ENCODE results near the gene TMEM87A.
"Not testable (repeated sequence)": the region's sequence is repeated elsewhere in the genome, so short reads cannot be mapped to it uniquely, and the experiment has no call there.

TMEM87A gene

DNA sequence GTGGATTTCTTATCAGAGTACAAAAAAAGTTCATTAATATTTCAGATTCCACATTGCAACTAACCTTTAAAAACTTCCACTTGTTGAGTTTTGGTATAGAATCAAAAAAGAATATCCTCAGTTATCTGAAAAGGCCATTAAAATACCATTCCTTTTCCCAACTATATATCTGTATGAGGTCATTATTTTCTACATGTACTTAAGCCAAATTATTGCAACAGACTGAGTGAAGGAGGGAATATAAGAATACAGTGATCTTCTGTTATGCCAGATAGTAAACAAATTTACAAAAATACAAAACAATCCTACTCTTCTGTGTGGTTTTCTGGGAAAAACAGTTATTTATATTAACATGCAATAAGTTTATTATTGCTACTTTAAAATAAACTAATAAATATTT, 5.9 kb downstream of the TMEM87A start:
- DNase-seq = no peak

GRCh38 chr15:42264795-42265194, 8.4 kb downstream of the TMEM87A start:
- DNase-seq = no peak

DNA sequence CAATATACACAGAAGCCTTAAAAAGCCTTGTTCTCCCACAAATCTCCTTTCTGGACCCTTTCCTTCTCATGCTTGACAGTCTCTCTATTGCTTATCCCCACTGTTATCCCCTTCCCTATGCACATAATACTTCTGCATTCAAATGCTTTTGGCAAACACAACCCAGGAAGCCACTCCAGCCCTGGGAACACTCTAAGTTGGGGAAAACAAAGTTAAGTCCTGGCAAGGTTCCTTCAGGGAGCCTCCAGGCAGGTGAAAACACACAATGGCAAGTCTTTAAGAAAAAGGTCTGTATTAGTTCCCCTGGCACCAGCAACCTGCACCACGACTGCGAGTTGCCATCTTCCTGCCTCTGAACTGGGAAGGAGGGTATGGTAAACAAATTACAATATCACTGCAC, 19.9 kb downstream of the TMEM87A start:
- no peak for DNase-seq

GRCh38 chr15:42240823-42241222, 32.4 kb downstream of the TMEM87A start:
- no peak for DNase-seq

GRCh38 chr15:42239528-42240182, 33.6 kb downstream of the TMEM87A start:
- DNase-seq = no peak

DNA sequence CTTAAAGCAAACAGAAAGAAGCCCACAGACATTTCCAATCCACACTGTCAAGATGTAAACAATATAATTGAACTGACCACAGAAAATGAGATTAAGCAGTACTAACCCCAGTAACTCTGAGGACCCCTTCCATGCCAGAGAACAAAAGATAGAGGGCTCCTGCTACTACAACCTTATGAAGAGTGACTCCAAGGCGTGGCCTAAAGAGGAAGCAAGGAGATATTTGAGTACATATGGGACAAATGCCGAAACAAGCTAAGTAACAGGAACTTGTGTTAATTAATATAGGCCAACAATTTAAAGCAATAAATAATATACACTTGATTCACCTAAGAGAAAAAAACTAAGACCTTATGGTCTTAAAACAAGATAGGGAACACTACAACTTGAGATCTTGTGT, 40.1 kb downstream of the TMEM87A start:
- no peak for DNase-seq

DNA sequence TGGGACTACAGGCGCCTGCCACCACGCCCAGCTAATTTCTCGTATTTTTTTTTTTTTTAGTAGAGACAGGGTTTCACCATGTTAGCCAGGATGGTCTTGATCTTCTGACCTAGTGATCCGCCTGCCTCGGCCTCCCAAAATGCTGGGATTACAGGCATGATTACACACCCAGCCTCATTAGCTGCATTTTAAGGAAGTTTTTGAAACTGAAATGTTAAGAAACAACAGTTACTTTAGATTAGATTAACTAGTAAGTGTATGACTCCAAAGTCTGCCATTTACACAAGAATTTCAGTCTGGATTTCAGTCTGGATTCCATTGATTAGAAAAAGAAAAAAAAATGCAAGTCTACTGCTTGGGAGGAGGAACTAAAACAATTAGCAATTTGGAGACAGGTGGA, 40.6 kb downstream of the TMEM87A start:
- no peak for DNase-seq

DNA sequence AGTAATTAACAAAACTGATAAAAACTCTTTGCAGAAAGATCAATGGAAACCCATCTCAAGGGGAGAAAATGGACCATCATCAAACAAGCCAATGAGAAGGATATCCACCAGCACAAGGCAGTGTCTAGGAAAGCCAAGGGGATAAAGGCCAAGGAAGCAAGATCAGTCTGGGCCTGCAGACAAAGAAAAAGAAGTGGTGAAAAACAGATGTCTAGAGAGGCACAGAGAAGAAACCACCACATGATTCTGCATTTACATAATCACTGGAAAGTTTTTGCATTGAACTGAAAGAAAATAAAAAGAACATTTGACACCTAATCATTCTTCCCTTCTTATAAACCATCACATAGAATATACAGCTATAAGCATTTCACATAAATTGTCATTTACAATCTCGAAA, 42.1 kb downstream of the TMEM87A start:
- no peak for DNase-seq

- not testable (repeated sequence) for DNase-seq
These were observed 44.3 kb downstream of the TMEM87A start for GRCh38 chr15:42228981-42229380.

- no peak for DNase-seq
These were observed 45.2 kb downstream of the TMEM87A start for GRCh38 chr15:42228036-42228435.

GRCh38 chr15:42226648-42227047, 46.6 kb downstream of the TMEM87A start:
- DNase-seq = no peak

GRCh38 chr15:42220216-42220615, 53.0 kb downstream of the TMEM87A start:
- no peak for DNase-seq

GRCh38 chr15:42218953-42219592, 54.2 kb downstream of the TMEM87A start:
- no peak for DNase-seq

- no peak for DNase-seq
These were observed 55.7 kb downstream of the TMEM87A start for GRCh38 chr15:42217568-42217967.

GRCh38 chr15:42215913-42216829, 57.1 kb downstream of the TMEM87A start:
- DNase-seq = no peak

- DNase-seq = no peak
These were observed 58.6 kb downstream of the TMEM87A start for GRCh38 chr15:42214600-42214999.

DNA sequence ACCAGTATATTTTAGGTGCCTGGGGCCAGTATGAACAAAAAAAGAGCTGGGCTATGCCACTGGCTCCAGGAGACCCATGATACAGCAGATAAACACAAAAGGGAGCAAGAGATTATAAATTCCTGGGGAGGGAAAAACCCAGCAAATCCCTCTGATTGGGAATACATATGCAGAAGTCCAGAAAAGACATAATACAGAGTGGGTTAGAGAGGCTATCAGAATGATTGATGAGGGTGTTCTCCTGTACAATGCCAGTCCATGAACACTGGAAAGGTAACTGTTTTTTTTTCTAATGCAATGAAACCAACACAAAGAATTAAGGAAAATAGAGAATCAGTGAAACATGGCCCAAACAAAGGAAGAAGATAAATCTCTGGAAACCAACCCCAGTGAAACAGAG, 59.7 kb downstream of the TMEM87A start:
- no peak for DNase-seq

DNA sequence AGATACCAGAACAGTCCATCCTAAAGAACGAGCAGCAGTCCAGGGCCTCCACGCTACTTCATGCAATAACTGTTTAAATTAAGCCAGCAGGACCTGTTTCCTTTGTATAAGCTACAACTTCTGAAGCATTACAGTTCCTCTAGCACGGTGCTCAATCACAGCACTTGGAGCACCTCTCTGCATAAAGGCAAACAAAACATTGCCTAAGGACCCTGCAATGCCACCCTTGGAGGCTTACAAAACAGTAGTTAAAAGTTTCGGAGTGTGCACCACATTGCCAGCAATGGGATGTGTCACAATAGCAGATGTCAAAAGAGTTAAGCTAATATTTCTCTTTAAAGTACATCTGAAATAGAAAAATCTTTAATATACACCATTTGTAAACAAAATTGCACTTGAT, 62.5 kb downstream of the TMEM87A start:
- DNase-seq = no peak

DNA sequence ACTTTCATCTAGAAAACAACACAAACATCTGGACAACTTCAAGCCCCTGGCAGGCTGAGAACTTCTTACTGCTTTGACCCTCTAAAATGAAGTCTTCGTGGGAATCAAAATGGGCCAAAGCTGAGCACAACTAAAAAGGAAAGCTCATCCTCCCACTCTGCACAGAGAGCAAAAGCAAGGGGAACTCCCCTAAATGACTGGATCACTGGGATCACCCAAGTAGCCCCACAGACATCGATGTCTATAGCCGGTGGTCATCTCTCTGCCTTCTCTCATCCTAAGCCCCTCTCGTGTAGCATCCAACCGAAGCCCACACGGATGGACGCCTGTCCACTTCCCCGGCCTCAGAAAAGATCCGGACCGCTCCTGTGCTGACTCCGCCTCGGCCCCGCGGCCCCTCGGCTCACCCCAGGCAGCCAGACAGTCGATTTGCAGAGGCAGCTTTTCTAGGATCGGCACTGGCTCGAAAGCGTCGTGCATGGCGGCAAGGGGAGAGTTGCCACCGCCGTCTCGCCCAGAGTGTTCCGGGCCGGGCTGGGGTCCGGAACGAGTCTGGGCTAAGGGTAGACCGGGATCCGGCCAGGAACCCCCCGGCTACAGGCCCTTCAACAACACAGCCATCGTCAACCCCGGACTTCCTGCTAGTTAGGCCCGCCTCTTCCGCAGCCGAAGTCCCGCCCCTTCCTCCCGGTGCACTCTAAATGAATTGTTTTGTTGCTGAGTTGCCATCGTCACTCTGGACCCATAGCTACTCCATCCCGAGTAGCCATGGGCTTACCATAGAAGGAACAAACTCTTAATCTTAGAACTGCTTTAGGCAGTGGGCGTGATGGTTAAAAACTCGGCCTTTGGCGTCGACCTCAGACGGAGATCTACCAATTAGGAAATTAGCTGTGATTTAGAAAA, 65.3 kb downstream of the TMEM87A start, which contains the start of gene VPS39:
TSS of gene VPS39 (minus strand) at position 631 of the 906 bp plus-strand sequence. CDS start at position 480, 151 bp downstream.
- peak; percentile 4 for DNase-seq

- DNase-seq = no peak
These were observed 66.8 kb downstream of the TMEM87A start for GRCh38 chr15:42206406-42206805.

- DNase-seq = no peak
These were observed 69.3 kb downstream of the TMEM87A start for GRCh38 chr15:42203891-42204290.

GRCh38 chr15:42202653-42203052, 70.6 kb downstream of the TMEM87A start:
- no peak for DNase-seq

DNA sequence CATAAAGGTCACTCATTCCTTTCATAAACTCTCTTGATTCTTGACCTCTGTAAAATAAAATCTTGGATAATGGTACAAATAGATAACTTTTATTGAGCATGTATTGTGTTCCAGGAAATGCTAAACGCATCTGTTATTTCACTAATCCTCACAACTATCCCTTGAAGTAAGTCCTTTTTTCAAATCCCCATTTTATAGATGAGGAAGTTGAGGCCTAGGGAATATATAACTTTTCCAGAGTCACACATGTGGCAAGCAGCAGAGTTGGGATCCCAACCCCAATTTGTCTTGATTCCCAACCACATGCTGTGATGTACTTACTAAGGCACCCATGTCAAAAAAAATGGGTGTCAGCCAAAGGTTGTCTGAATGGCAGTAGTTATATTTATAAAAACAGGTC, 71.4 kb downstream of the TMEM87A start:
- DNase-seq = no peak
